ENCODE results near the gene RADIL. TPM values are rescaled to one million over a fixed set of nuclear protein-coding genes. Genes with fewer than 3 reads are reported as not detected.

Gene RADIL
- total RNA-seq, 4 donors from 2014 or later = 0.80 to 6.2 (median 1.7) TPM

DNA sequence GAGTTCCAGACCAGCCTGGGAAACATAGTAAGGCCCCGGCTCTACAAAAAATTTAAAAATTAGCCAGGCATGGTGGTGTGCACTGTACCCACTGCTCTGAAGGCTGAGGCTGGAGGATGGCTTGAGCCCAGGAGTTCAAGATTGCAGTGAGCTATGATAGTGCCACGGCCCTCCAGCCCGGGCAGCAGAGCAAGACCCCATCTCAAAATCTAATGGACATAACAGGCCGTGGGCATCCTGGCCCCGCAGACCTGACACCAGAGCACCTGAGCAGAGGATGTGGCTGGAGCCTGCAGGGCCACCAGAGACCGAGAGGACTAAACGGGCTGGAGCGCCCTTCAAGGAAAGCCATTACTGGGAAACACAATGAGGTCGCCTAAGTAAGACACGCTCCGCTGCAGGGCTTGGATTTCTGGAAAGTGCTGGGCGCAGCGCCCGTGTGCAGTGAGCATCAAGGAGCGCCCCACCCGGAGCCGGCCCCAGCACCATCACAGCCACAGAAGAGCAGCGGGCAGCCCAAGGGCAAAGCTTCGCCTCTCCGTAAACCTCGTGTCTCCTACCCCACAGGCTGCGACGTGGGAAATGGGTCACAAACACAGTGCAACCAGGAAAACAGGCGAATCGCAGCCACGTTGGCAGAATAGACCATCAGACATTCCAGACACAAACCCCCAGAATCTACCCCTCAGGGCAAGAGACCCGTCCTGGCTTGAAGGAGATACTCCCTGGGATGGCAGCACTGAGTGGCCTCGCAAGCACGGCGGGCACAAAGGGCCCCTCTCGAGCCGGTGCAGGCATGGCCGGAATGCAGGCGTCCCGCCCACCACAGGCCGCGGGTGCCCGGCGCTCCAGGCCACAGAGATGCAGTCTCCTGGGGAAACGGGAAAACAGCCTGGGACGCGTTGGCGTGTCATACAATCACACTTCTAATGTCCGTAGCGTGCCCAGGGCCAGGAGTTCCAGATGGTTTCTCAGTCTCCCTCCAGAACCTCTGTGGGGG is 4.9 kb downstream of the RADIL start:
- Histone ChIP-seq H3K4me3 (no peak overlapping the region), H3K36me3 (no peaks in the 10 kb centered on the region), H3K9me3 (no peaks in the 10 kb centered on the region), H3K27me3 (peaks cover 20% of the 10 kb centered on the region), H3K27ac (no peak overlapping the region), H3K4me1 (peaks cover 0 to 14% (median 5%) of the 10 kb centered on the region in 4 donors)
- WGBS, 2 donors (ENCODE audit: low coverage in 1 of 2) = 79 to 89% methylated on average over 2 to 45 of the region's 45 CpGs
- TF ChIP-seq POLR2A (IDR thresholded peaks at IDR 0.05) (no peak), POLR2AphosphoS5 (IDR thresholded peaks at IDR 0.05) (no peak), EP300 (IDR thresholded peaks at IDR 0.05; ENCODE audit: low read depth) (no peak)
- TF ChIP-seq, protein P1, sequence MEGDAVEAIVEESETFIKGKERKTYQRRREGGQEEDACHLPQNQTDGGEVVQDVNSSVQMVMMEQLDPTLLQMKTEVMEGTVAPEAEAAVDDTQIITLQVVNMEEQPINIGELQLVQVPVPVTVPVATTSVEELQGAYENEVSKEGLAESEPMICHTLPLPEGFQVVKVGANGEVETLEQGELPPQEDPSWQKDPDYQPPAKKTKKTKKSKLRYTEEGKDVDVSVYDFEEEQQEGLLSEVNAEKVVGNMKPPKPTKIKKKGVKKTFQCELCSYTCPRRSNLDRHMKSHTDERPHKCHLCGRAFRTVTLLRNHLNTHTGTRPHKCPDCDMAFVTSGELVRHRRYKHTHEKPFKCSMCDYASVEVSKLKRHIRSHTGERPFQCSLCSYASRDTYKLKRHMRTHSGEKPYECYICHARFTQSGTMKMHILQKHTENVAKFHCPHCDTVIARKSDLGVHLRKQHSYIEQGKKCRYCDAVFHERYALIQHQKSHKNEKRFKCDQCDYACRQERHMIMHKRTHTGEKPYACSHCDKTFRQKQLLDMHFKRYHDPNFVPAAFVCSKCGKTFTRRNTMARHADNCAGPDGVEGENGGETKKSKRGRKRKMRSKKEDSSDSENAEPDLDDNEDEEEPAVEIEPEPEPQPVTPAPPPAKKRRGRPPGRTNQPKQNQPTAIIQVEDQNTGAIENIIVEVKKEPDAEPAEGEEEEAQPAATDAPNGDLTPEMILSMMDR (IDR thresholded peaks at IDR 0.05) = no peak
- no peak for DNase-seq
- intact Hi-C loops (cut with DNase I; ENCODE audit: low total_unique reads) = no loop called here
- in situ Hi-C loops (cut with MboI; ENCODE audit: low pct_ligation_motif_present in 1 of 4, low pct_unique_long_range_greater_than_20kb in 1 of 4, low sequenced_read_pairs in 3 of 4) = no loop called here

DNA sequence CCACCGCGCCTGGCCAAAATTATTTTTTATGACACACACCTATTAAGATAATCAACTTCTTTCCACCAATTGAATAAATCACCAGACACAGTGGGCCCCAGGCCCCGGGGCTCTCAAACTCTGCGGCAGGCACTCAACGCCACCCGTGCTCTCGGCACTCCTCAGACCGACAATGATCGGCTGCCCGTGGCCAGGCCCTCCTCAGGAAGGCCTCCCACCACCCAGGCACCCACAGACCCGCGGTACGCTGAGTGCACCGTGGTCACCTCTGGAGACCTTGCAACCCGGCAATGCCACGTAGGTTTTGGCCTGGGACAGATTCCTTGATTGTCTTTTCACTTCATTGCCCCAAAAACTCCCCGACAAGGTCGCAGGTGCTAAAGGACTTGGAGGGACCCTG is 6.9 kb downstream of the RADIL start:
- DNase-seq = no peak
- Histone ChIP-seq H3K36me3 (no peaks in the 10 kb centered on the region), H3K4me3 (no peak overlapping the region), H3K27ac (no peak overlapping the region), H3K4me1 (no peaks in the 10 kb centered on the region), H3K27me3 (no peaks in the 10 kb centered on the region), H3K9me3 (no peaks in the 10 kb centered on the region)
- 94% methylated on average over 18 of the region's 18 CpGs; no CpG with 5 or more reads in 1 of the 2 donors for WGBS, 2 donors (ENCODE audit: low coverage in 1 of 2)
- intact Hi-C loops (cut with DNase I; ENCODE audit: low total_unique reads) = no loop called here
- TF ChIP-seq POLR2AphosphoS5 (IDR thresholded peaks at IDR 0.05) = no peak
- TF ChIP-seq POLR2A (IDR thresholded peaks at IDR 0.05) = no peak
- TF ChIP-seq, protein P1 (IDR thresholded peaks at IDR 0.05) = no peak
- TF ChIP-seq EP300 (IDR thresholded peaks at IDR 0.05; ENCODE audit: low read depth) = no peak
- in situ Hi-C loops (cut with MboI; ENCODE audit: low pct_ligation_motif_present in 1 of 4, low pct_unique_long_range_greater_than_20kb in 1 of 4, low sequenced_read_pairs in 3 of 4) = no loop called here

DNA sequence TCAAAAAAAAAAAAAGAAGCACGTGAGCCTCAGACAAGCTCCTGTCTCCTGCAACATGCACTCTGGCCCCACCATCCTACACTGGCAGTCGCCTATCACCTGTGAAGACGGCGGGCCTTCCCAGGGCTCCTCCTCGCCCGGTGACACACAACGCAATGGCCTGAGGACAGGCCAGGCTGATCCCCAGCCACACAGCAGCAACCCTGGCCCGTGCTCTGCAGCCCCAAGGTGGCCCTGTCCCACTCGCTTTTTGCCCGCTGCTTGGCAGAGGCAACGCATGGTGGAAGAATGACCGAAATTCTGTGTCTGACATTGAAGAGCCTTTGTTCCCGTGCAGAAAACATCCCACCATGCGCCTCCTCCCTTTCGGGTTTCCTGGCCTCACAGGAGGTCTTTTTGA is 8.1 kb downstream of the RADIL start:
- H3K36me3 ChIP-seq = no peaks in the 10 kb centered on the region
- H3K4me1 ChIP-seq = no peaks in the 10 kb centered on the region
- 87 to 90% methylated on average over 3 to 15 of the region's 15 CpGs for WGBS, 2 donors (ENCODE audit: low coverage in 1 of 2)
- no peaks in the 10 kb centered on the region for H3K9me3 ChIP-seq
- intact Hi-C loops (cut with DNase I; ENCODE audit: low total_unique reads) = no loop called here
- in situ Hi-C loops (cut with MboI; ENCODE audit: low pct_ligation_motif_present in 1 of 4, low pct_unique_long_range_greater_than_20kb in 1 of 4, low sequenced_read_pairs in 3 of 4) = no loop called here
- no peak for DNase-seq
- H3K27me3 ChIP-seq = no peaks in the 10 kb centered on the region
- no peak overlapping the region for H3K4me3 ChIP-seq
- no peak overlapping the region for H3K27ac ChIP-seq
- no peak for TF ChIP-seq EP300 (IDR thresholded peaks at IDR 0.05; ENCODE audit: low read depth)
- no peak for TF ChIP-seq POLR2A (IDR thresholded peaks at IDR 0.05)
- TF ChIP-seq POLR2AphosphoS5 (IDR thresholded peaks at IDR 0.05) = no peak
- TF ChIP-seq, protein P1 (IDR thresholded peaks at IDR 0.05) = no peak

DNA sequence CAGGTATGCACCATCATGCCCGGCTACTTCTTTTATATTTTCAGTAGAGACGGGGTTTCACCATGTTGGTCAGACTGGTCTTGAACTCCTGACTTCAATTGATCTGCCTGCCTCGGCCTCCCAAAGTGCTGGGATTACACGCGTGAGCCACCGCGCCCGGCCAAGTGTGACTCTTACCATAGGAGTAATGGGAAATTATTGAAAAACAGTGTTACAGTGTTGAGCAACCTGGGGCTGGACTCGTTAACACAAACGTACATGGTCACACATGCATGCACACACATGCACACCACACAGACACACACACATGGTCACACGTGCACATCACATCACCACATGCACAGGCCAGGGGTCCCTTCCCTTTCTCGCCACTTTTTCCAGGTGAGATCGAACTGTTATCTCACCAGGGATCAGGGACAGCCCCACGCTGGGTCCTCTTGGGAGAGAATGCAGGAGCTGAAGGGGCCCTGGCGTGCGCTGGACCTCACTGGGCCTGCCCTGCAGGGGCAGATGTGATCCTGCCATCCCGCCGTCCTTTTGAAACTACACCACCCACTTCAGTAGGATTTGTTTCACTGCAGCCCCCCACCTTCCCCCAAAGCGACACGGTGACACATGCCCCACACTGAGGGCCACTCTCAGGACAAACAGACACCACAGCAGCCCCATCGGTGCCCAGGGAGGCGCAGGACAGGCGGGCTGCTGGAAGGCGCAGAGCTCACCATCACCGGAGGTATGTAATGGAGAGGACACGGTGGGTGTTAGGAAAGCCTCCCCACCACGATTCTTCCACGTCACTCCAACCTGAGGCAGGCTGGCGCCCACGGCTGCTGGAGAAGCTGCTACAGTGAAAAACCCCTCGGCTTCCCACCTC is 10.2 kb downstream of the RADIL start:
- in situ Hi-C loops (cut with MboI; ENCODE audit: low pct_ligation_motif_present in 1 of 4, low pct_unique_long_range_greater_than_20kb in 1 of 4, low sequenced_read_pairs in 3 of 4) = no loop called here
- no peaks in the 10 kb centered on the region for H3K9me3 ChIP-seq
- no peaks in the 10 kb centered on the region for H3K27me3 ChIP-seq
- intact Hi-C loops (cut with DNase I; ENCODE audit: low total_unique reads) = no loop called here
- 91% methylated on average over 31 of the region's 31 CpGs; no CpG with 5 or more reads in 1 of the 2 donors for WGBS, 2 donors (ENCODE audit: low coverage in 1 of 2)
- no peaks in the 10 kb centered on the region for H3K4me1 ChIP-seq
- no peaks in the 10 kb centered on the region for H3K36me3 ChIP-seq
- no peak overlapping the region for H3K4me3 ChIP-seq
- no peak overlapping the region for H3K27ac ChIP-seq
- TF ChIP-seq, protein P1 (IDR thresholded peaks at IDR 0.05) = no peak
- TF ChIP-seq POLR2A (IDR thresholded peaks at IDR 0.05) (no peak), EP300 (IDR thresholded peaks at IDR 0.05; ENCODE audit: low read depth) (no peak), POLR2AphosphoS5 (IDR thresholded peaks at IDR 0.05) (no peak)
- DNase-seq = no peak
